HEK293 (cell line): ENCODE measurements around the gene CLDN6.

ENCODE experiments used
- ZNF114 ChIP-seq: fragments of 450-650 bp; formaldehyde crosslinking; IDR thresholded peaks from 2 replicates; pipeline ENCODE4 v1.5.0; 2017; ENCODE audit warnings: missing biosample characterization, missing genetic modification characterization
- ZNF121 ChIP-seq: fragments of 450-650 bp; formaldehyde crosslinking; IDR thresholded peaks from 2 replicates; pipeline ENCODE4 v1.5.1; 2016; ENCODE audit warnings: missing biosample characterization, missing genetic modification characterization
- ZNF140 ChIP-seq: fragments of 450-650 bp; formaldehyde crosslinking; IDR thresholded peaks from 2 replicates; pipeline ENCODE4 v1.5.1; 2016; ENCODE audit warnings: missing biosample characterization, missing genetic modification characterization
- ZNF24 ChIP-seq: fragments of 450-650 bp; formaldehyde crosslinking; IDR thresholded peaks from 2 replicates; pipeline ENCODE4 v1.5.1; 2016; ENCODE audit warnings: missing biosample characterization, missing genetic modification characterization
- TF ChIP-seq, protein P1 (sequence below): fragments of 450-650 bp; formaldehyde crosslinking; IDR thresholded peaks from 2 replicates; pipeline ENCODE4 v1.5.1; 2016; ENCODE audit warnings: missing biosample characterization, missing genetic modification characterization
- TF ChIP-seq, protein P2 (sequence below): fragments of 450-650 bp; formaldehyde crosslinking; IDR thresholded peaks from 2 replicates; pipeline ENCODE4 v1.5.1; 2016; ENCODE audit warnings: missing biosample characterization, missing genetic modification characterization
- TF ChIP-seq, protein P3 (sequence below): fragments of 450-650 bp; formaldehyde crosslinking; IDR thresholded peaks from 2 replicates; pipeline ENCODE4 v1.5.1; 2016; ENCODE audit warnings: missing biosample characterization, missing genetic modification characterization

DNA sequence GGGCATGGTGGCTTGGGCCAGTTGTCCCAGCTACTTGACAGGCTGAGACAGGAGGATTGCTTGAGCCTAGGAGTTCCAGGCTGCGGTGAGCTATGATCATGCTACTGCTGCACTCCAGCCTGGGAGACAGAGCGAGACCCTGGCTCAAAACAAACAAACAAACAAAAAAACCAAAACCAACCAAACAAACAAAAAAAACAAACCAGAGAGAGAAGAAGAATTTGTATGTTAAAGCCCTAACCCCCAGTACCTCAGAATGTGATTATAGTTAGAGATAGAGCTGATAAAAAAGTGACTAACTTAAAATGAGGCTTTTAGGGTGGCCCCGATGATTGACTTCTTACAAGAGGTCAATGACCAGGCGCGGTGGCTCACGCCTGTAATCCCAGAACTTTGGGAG lies 26.7 kb upstream of the CLDN6 start:
- TF ChIP-seq, protein P1, sequence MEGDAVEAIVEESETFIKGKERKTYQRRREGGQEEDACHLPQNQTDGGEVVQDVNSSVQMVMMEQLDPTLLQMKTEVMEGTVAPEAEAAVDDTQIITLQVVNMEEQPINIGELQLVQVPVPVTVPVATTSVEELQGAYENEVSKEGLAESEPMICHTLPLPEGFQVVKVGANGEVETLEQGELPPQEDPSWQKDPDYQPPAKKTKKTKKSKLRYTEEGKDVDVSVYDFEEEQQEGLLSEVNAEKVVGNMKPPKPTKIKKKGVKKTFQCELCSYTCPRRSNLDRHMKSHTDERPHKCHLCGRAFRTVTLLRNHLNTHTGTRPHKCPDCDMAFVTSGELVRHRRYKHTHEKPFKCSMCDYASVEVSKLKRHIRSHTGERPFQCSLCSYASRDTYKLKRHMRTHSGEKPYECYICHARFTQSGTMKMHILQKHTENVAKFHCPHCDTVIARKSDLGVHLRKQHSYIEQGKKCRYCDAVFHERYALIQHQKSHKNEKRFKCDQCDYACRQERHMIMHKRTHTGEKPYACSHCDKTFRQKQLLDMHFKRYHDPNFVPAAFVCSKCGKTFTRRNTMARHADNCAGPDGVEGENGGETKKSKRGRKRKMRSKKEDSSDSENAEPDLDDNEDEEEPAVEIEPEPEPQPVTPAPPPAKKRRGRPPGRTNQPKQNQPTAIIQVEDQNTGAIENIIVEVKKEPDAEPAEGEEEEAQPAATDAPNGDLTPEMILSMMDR (tag by site-specific recombination) = no peak
- TF ChIP-seq ZNF24 (tag by site-specific recombination) (no peak), ZNF121 (tag by site-specific recombination) (no peak), ZNF140 (tag by site-specific recombination) (no peak), ZNF114 (tag by site-specific recombination) (no peak)
- TF ChIP-seq, protein P2, sequence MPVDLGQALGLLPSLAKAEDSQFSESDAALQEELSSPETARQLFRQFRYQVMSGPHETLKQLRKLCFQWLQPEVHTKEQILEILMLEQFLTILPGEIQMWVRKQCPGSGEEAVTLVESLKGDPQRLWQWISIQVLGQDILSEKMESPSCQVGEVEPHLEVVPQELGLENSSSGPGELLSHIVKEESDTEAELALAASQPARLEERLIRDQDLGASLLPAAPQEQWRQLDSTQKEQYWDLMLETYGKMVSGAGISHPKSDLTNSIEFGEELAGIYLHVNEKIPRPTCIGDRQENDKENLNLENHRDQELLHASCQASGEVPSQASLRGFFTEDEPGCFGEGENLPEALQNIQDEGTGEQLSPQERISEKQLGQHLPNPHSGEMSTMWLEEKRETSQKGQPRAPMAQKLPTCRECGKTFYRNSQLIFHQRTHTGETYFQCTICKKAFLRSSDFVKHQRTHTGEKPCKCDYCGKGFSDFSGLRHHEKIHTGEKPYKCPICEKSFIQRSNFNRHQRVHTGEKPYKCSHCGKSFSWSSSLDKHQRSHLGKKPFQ = no peak
- TF ChIP-seq, protein P3, sequence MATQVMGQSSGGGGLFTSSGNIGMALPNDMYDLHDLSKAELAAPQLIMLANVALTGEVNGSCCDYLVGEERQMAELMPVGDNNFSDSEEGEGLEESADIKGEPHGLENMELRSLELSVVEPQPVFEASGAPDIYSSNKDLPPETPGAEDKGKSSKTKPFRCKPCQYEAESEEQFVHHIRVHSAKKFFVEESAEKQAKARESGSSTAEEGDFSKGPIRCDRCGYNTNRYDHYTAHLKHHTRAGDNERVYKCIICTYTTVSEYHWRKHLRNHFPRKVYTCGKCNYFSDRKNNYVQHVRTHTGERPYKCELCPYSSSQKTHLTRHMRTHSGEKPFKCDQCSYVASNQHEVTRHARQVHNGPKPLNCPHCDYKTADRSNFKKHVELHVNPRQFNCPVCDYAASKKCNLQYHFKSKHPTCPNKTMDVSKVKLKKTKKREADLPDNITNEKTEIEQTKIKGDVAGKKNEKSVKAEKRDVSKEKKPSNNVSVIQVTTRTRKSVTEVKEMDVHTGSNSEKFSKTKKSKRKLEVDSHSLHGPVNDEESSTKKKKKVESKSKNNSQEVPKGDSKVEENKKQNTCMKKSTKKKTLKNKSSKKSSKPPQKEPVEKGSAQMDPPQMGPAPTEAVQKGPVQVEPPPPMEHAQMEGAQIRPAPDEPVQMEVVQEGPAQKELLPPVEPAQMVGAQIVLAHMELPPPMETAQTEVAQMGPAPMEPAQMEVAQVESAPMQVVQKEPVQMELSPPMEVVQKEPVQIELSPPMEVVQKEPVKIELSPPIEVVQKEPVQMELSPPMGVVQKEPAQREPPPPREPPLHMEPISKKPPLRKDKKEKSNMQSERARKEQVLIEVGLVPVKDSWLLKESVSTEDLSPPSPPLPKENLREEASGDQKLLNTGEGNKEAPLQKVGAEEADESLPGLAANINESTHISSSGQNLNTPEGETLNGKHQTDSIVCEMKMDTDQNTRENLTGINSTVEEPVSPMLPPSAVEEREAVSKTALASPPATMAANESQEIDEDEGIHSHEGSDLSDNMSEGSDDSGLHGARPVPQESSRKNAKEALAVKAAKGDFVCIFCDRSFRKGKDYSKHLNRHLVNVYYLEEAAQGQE = no peak
